ENCODE results near the gene AGTR1.

Gene AGTR1

GRCh38 chr3:148697306-148698189 is at the start of gene AGTR1:
Gene AGTR1, plus strand, starts transcription at chr3:148697903. Its CDS starts 43,133 bp downstream, at chr3:148741036.
- in situ Hi-C loops (cut with HindIII; ENCODE audit: low sequenced_read_pairs): no loop called here

GRCh38 chr3:148648685-148649352 is 48.9 kb upstream of the AGTR1 start:
- in situ Hi-C loops (cut with HindIII; ENCODE audit: low sequenced_read_pairs): no loop called here

GRCh38 chr3:148651549-148651948 is 46.2 kb upstream of the AGTR1 start:
- in situ Hi-C loops (cut with HindIII; ENCODE audit: low sequenced_read_pairs): no loop called here

GRCh38 chr3:148654433-148654832 is 43.3 kb upstream of the AGTR1 start:
- in situ Hi-C loops (cut with HindIII; ENCODE audit: low sequenced_read_pairs): no loop called here

GRCh38 chr3:148657470-148657869 is 40.2 kb upstream of the AGTR1 start:
- in situ Hi-C loops (cut with HindIII; ENCODE audit: low sequenced_read_pairs): no loop called here

GRCh38 chr3:148659512-148659911 is 38.2 kb upstream of the AGTR1 start:
- in situ Hi-C loops (cut with HindIII; ENCODE audit: low sequenced_read_pairs): no loop called here

GRCh38 chr3:148680289-148680688 is 17.4 kb upstream of the AGTR1 start:
- in situ Hi-C loops (cut with HindIII; ENCODE audit: low sequenced_read_pairs): no loop called here

GRCh38 chr3:148681080-148681479 is 16.6 kb upstream of the AGTR1 start:
- in situ Hi-C loops (cut with HindIII; ENCODE audit: low sequenced_read_pairs): no loop called here

- in situ Hi-C loops (cut with HindIII; ENCODE audit: low sequenced_read_pairs): no loop called here
Measured at GRCh38 chr3:148682997-148683396, 14.7 kb upstream of the AGTR1 start.

- in situ Hi-C loops (cut with HindIII; ENCODE audit: low sequenced_read_pairs): no loop called here
Measured at GRCh38 chr3:148694116-148694515, 3.6 kb upstream of the AGTR1 start.

GRCh38 chr3:148698190-148698810 is 597 bp downstream of the AGTR1 start:
- in situ Hi-C loops (cut with HindIII; ENCODE audit: low sequenced_read_pairs): no loop called here

GRCh38 chr3:148705314-148705713 is 7.6 kb downstream of the AGTR1 start:
- in situ Hi-C loops (cut with HindIII; ENCODE audit: low sequenced_read_pairs): no loop called here

GRCh38 chr3:148707601-148708380 is 10.1 kb downstream of the AGTR1 start:
- in situ Hi-C loops (cut with HindIII; ENCODE audit: low sequenced_read_pairs): no loop called here

GRCh38 chr3:148708409-148708808 is 10.7 kb downstream of the AGTR1 start:
- in situ Hi-C loops (cut with HindIII; ENCODE audit: low sequenced_read_pairs): no loop called here

GRCh38 chr3:148709560-148710253 is 12.0 kb downstream of the AGTR1 start:
- in situ Hi-C loops (cut with HindIII; ENCODE audit: low sequenced_read_pairs): no loop called here

GRCh38 chr3:148710665-148711064 is 13.0 kb downstream of the AGTR1 start:
- in situ Hi-C loops (cut with HindIII; ENCODE audit: low sequenced_read_pairs): no loop called here

GRCh38 chr3:148711981-148712666 is 14.4 kb downstream of the AGTR1 start:
- in situ Hi-C loops (cut with HindIII; ENCODE audit: low sequenced_read_pairs): no loop called here

- in situ Hi-C loops (cut with HindIII; ENCODE audit: low sequenced_read_pairs): no loop called here
Measured at GRCh38 chr3:148714521-148714920, 16.8 kb downstream of the AGTR1 start.

GRCh38 chr3:148716657-148717056 is 19.0 kb downstream of the AGTR1 start:
- in situ Hi-C loops (cut with HindIII; ENCODE audit: low sequenced_read_pairs): no loop called here

Measured in DLD1 (cell line).